Measurements from ENCODE around the gene CNR2.

CNR2 gene

GRCh38 chr1:23889074-23889473, 24.1 kb downstream of the CNR2 start:
- ChIA-PET CTCF (no interaction called here), POLR2A (ENCODE audit: low non-redundant PET) (no interaction called here)
- H3K27ac ChIP-seq, result no peak overlapping the region
- no peak for TF ChIP-seq CTCF (conservative IDR thresholded peaks at IDR 0.05; ENCODE audit: low read depth)
- no peak for DNase-seq (ENCODE audit: low spot score)

- ChIA-PET CTCF (interaction anchor here (0.6 kb wide), 1 partner anchor 37 kb away, joined by 3 read pairs; no protein-coding TSS in a partner anchor), POLR2A (ENCODE audit: low non-redundant PET) (no interaction called here)
- TF ChIP-seq CTCF (conservative IDR thresholded peaks at IDR 0.05; ENCODE audit: low read depth), result no peak
- H3K27ac ChIP-seq, result no peak overlapping the region
- DNase-seq (ENCODE audit: low spot score), result no peak
Measured at GRCh38 chr1:23885222-23885621, 27.9 kb downstream of the CNR2 start.

- no peak for DNase-seq (ENCODE audit: low spot score)
- TF ChIP-seq CTCF (conservative IDR thresholded peaks at IDR 0.05; ENCODE audit: low read depth), result no peak
- ChIA-PET POLR2A (ENCODE audit: low non-redundant PET) (no interaction called here), CTCF (interaction anchor here (0.7 kb wide), 1 partner anchor 15 kb away, joined by 4 read pairs; no protein-coding TSS in a partner anchor)
- H3K27ac ChIP-seq, result no peak overlapping the region
Measured at GRCh38 chr1:23882746-23883145, 30.4 kb downstream of the CNR2 start.

- ChIA-PET CTCF (interaction anchor here (0.6 kb wide), 1 partner anchor 36 kb away, joined by 3 read pairs; no protein-coding TSS in a partner anchor), POLR2A (ENCODE audit: low non-redundant PET) (no interaction called here)
- H3K27ac ChIP-seq, result no peak overlapping the region
- no peak for DNase-seq (ENCODE audit: low spot score)
- TF ChIP-seq CTCF (conservative IDR thresholded peaks at IDR 0.05; ENCODE audit: low read depth), result no peak
Measured at GRCh38 chr1:23879809-23880208, 33.4 kb downstream of the CNR2 start.

GRCh38 chr1:23878668-23879067, 34.5 kb downstream of the CNR2 start:
- CTCF ChIA-PET, result interaction anchor here (0.7 kb wide), 1 partner anchor 70 kb away, joined by 6 read pairs; no protein-coding TSS in a partner anchor
- no peak for DNase-seq (ENCODE audit: low spot score)
- POLR2A ChIA-PET (ENCODE audit: low non-redundant PET), result no interaction called here
- no peak for TF ChIP-seq CTCF (conservative IDR thresholded peaks at IDR 0.05; ENCODE audit: low read depth)
- no peak overlapping the region for H3K27ac ChIP-seq

- ChIA-PET CTCF (no interaction called here), POLR2A (ENCODE audit: low non-redundant PET) (no interaction called here)
- no peak for DNase-seq (ENCODE audit: low spot score)
- H3K27ac ChIP-seq, result no peak overlapping the region
- no peak for TF ChIP-seq CTCF (conservative IDR thresholded peaks at IDR 0.05; ENCODE audit: low read depth)
Measured at GRCh38 chr1:23875382-23875781, 37.8 kb downstream of the CNR2 start.

- H3K27ac ChIP-seq, result no peak overlapping the region
- ChIA-PET POLR2A (ENCODE audit: low non-redundant PET) (no interaction called here), CTCF (interaction anchor here (0.7 kb wide), 1 partner anchor 376 kb away, joined by 3 read pairs; no protein-coding TSS in a partner anchor)
- TF ChIP-seq CTCF (conservative IDR thresholded peaks at IDR 0.05; ENCODE audit: low read depth), result no peak
- no peak for DNase-seq (ENCODE audit: low spot score)
Measured at GRCh38 chr1:23872421-23872820, 40.7 kb downstream of the CNR2 start.
